K562 (cell line): ENCODE measurements around the gene BTBD16. TPM values are rescaled to one million over a fixed set of nuclear protein-coding genes. Genes with fewer than 3 reads are reported as not detected.

Experiments
- BMI1 ChIP-seq: fragments of 150-350 bp; IDR thresholded peaks from 2 replicates; pipeline ENCODE4 v1.6.1; 2014; ENCODE audit warnings: low read length
- E4F1 ChIP-seq: fragments of 250-450 bp; sonication (Bioruptor Pico); IDR thresholded peaks from 2 replicates; pipeline ENCODE4 v1.5.0; 2021; ENCODE audit warnings: mild to moderate bottlenecking, borderline replicate concordance
- HOXB6 ChIP-seq: fragments of 250-450 bp; sonication (Bioruptor Pico); IDR thresholded peaks from 2 replicates; pipeline ENCODE4 v1.5.1; 2022; ENCODE audit warnings: mild to moderate bottlenecking, borderline replicate concordance
- LCOR ChIP-seq: sonication (generic); formaldehyde crosslinking; IDR thresholded peaks from 2 replicates; pipeline ENCODE4 v1.8.0; 2022; ENCODE audit warnings: mild to moderate bottlenecking, missing genetic modification reagents
- NCOA6 ChIP-seq: fragments of 450-650 bp; IDR thresholded peaks from 2 replicates; pipeline ENCODE4 v1.6.1; 2017; ENCODE audit warnings: mild to moderate bottlenecking
- SRSF3 ChIP-seq: fragments of 200-400 bp; formaldehyde crosslinking; IDR thresholded peaks from 2 replicates; pipeline ENCODE4 v1.6.1; 2016; ENCODE audit warnings: mild to moderate bottlenecking, low read length, moderate library complexity; ENCODE audit not compliant: insufficient read depth
- TCF7L2 ChIP-seq: fragments of 150-350 bp; IDR thresholded peaks from 2 replicates; pipeline ENCODE4 v1.6.1; 2016; ENCODE audit warnings: low read depth, mild to moderate bottlenecking, low read length, moderate library complexity
- ZSCAN32 ChIP-seq: fragments of 450-650 bp; formaldehyde crosslinking; IDR thresholded peaks from 2 replicates; pipeline ENCODE4 v1.4.0; 2020; ENCODE audit warnings: mild to moderate bottlenecking, moderate library complexity
- polyA plus RNA-seq, 8 experiments: library from polyadenylated mRNA; depleted of rRNA in 4 of 8; stranded (reverse) in 5 of 8; unstranded in 3 of 8; fragments of >200 nt; fragmentation: Nextera tagmentation in 2 of 8; fragmentation: Illumina TruSeq in 1 of 8; extraction: Ambion mirVana in 2 of 8; extraction: Trizol in 1 of 8; gene quantifications; 2 replicates each; pipeline versions ENCODE4 v1.2.1 to v1.2.3, GENCODE V29; 2011 to 2014; ENCODE audit warnings: inconsistent platforms in 1 of 8, missing spikeins in 1 of 8
- total RNA-seq, 7 experiments: library from RNA; depleted of rRNA in 6 of 7; stranded (reverse); fragments of >200 nt in 6 of 7; fragmentation: Illumina TruSeq in 2 of 7; extraction: Trizol in 2 of 7; gene quantifications; 2 replicates each; pipeline versions ENCODE4 v1.2.1 to v1.2.3, GENCODE V29; 2011 to 2021; ENCODE audit warnings: low replicate concordance in 1 of 7

Gene BTBD16
- total and polyA plus RNA-seq, 9 of the 15 experiments (the other 6 are each of a cell fraction or from before 2014, with no cell fraction given): 0.11 TPM; not detected in 8

- TF ChIP-seq ZSCAN32 (CRISPR knock-in tag): no peak
- TF ChIP-seq TCF7L2: no peak
- no peak for TF ChIP-seq BMI1
- TF ChIP-seq LCOR (CRISPR knock-in tag): no peak
- TF ChIP-seq HOXB6 (CRISPR knock-in tag): no peak
- no peak for TF ChIP-seq SRSF3
- no peak for TF ChIP-seq E4F1 (CRISPR knock-in tag)
- TF ChIP-seq NCOA6: no peak
These were observed 36.7 kb downstream of the BTBD16 start (continued) for GRCh38 chr10:122307669-122308416.
